Esophagus muscularis mucosa (tissue), 4 donors: ENCODE measurements around the gene ZSCAN5A. TPM values are rescaled to one million over a fixed set of nuclear protein-coding genes. Genes with fewer than 3 reads are reported as not detected.

ENCODE experiments used
- DNase-seq: peaks from one replicate; pipeline ENCODE4 v3.0.0-alpha.2; 2017; ENCODE audit errors: extremely low spot score
- H3K27ac ChIP-seq, 4 donors: fragments of 200-600 bp; sonication (generic); replicated peaks in 1 of 4; 1 replicate in 3 of 4; 2 replicates in 1 of 4; pipeline ENCODE4 v1.5.1; 2016 to 2019; ENCODE audit warnings: mild to moderate bottlenecking in 1 of 4
- H3K27me3 ChIP-seq, 4 donors: fragments of 200-600 bp; sonication (generic); one replicate each; pipeline versions ENCODE4 v1.5.1 to v1.6.0; 2016 to 2019
- H3K36me3 ChIP-seq, 4 donors: fragments of 200-600 bp; sonication (generic); one replicate each; pipeline ENCODE4 v1.5.1; 2016 to 2019
- H3K4me1 ChIP-seq, 4 donors: fragments of 200-600 bp; sonication (generic); one replicate each; pipeline ENCODE4 v1.5.1; 2016 to 2019
- H3K4me3 ChIP-seq, 4 donors: fragments of 200-600 bp; sonication (generic); 1 replicate in 2 of 4; 2 replicates in 2 of 4; pipeline ENCODE4 v1.5.1; 2016 to 2019; ENCODE audit warnings: mild to moderate bottlenecking in 4 of 4, moderate library complexity in 1 of 4
- H3K9me3 ChIP-seq, 4 donors: fragments of 200-600 bp; sonication (generic); 1 replicate in 3 of 4; 2 replicates in 1 of 4; pipeline ENCODE4 v1.5.1; 2016 to 2019
- EP300 ChIP-seq: sonication (generic); formaldehyde crosslinking; IDR thresholded peaks from one replicate; pipeline ENCODE4 v1.6.1; 2017; ENCODE audit warnings: antibody characterized with exemption
- POLR2A ChIP-seq: fragments of 450-650 bp; IDR thresholded peaks from one replicate; pipeline ENCODE4 v1.6.1; 2017; ENCODE audit warnings: antibody characterized with exemption, moderate library complexity, mild to moderate bottlenecking, low read depth
- POLR2AphosphoS5 ChIP-seq, 2 donors: sonication (generic); formaldehyde crosslinking; IDR thresholded peaks; one replicate each; pipeline ENCODE4 v1.6.1; 2017; ENCODE audit warnings: antibody characterized with exemption in 2 of 2
- WGBS: methylation state at CpG from one replicate; pipeline ENCODE4 v1.1.5; 2018; 5-methylcytosine and 5-hydroxymethylcytosine counted together
- intact Hi-C: fragments of 100-400 bp; cut with DNase I; formaldehyde crosslinking; loops from one replicate; pipeline ENCODE4 v1.15.1; 2023
- total RNA-seq, 4 donors: library from RNA; depleted of rRNA; stranded (reverse); fragments of >200 nt; gene quantifications; one replicate each; pipeline versions ENCODE4 v1.1.0 to v1.2.1, GENCODE V29; 2016
- TF ChIP-seq, protein P1 (sequence below), 3 experiments: fragments of 200-600 bp in 2 of 3; fragments of 450-650 bp in 1 of 3; sonication (generic) in 2 of 3; IDR thresholded peaks; one replicate each; pipeline ENCODE4 v1.5.1; 2017 to 2019; ENCODE audit warnings: antibody characterized with exemption in 3 of 3, mild to moderate bottlenecking in 2 of 3, moderate library complexity in 1 of 3

ZSCAN5A gene
- total RNA-seq, 4 donors from 2014 or later: 3.7 to 9.9 (median 6.7) TPM

DNA sequence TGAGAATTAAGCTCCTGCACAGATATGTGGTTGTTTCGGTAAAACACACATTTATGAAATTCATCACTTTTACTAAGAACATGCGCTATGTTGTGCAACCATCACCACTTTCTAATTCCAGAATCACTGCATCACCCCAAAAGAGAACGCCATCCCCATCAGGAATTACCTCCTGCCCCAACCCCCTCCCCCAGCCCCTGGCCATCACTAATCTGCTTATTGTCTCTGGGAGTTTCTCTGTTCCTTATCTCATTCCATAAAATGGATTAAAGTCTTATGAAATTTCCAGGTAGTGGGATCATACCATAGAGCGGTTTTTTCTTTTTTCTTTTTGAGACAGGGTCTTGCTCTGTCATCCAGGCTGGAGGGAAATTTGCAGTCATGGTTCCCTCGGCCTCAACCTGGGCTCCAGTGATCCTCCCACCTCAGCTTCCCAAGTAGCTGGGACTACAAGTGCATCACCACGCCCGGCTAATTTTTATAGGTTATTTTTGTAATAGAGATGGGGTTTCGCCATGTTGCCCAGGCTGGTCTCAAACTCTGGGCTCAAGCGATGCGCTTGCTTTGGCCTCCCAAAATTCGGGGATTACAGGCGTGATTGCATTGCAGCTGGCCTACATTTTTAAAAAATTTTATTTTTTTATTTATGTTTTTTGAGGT lies 120.5 kb downstream of the ZSCAN5A start:
- TF ChIP-seq POLR2AphosphoS5 (IDR thresholded peaks at IDR 0.05) (no peak), POLR2A (no peak), EP300 (no peak)
- TF ChIP-seq, protein P1, sequence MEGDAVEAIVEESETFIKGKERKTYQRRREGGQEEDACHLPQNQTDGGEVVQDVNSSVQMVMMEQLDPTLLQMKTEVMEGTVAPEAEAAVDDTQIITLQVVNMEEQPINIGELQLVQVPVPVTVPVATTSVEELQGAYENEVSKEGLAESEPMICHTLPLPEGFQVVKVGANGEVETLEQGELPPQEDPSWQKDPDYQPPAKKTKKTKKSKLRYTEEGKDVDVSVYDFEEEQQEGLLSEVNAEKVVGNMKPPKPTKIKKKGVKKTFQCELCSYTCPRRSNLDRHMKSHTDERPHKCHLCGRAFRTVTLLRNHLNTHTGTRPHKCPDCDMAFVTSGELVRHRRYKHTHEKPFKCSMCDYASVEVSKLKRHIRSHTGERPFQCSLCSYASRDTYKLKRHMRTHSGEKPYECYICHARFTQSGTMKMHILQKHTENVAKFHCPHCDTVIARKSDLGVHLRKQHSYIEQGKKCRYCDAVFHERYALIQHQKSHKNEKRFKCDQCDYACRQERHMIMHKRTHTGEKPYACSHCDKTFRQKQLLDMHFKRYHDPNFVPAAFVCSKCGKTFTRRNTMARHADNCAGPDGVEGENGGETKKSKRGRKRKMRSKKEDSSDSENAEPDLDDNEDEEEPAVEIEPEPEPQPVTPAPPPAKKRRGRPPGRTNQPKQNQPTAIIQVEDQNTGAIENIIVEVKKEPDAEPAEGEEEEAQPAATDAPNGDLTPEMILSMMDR (IDR thresholded peaks at IDR 0.05): no peak
- no peaks in the 10 kb centered on the region for H3K36me3 ChIP-seq
- H3K4me3 ChIP-seq: no peak overlapping the region
- H3K27ac ChIP-seq: no peak overlapping the region
- no peaks in the 10 kb centered on the region for H3K9me3 ChIP-seq
- intact Hi-C loops: no loop called here
- 86% methylated on average over 12 of the region's 12 CpGs for WGBS
- no peak for DNase-seq
- H3K27me3 ChIP-seq: peaks cover 0 to 9% (median 0%) of the 10 kb centered on the region in 4 donors
- no peaks in the 10 kb centered on the region for H3K4me1 ChIP-seq

DNA sequence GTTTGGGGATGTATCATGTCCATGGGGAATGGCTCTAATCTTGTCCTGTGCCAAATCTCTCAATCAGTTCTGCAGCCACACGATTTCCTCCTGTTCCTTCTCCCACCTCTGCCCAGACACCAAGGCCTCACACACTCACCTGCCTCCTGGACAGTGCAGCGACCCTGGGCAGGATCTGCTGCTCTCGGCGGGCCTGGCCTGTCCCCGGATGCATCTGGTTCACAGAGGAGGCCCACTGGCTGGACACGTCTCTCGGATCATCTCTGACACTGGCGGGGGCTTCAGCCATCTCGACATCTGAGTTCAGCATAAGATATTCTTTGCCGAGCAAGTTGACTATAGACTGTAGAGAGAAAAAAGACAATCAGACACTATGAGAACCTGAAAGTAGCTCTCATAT lies 122.9 kb downstream of the ZSCAN5A start:
- intact Hi-C loops: no loop called here
- 75% methylated on average over 10 of the region's 10 CpGs for WGBS

GRCh38 chr19:56191115-56191514 lies 123.5 kb downstream of the ZSCAN5A start:
- intact Hi-C loops: no loop called here
- no peaks in the 10 kb centered on the region for H3K36me3 ChIP-seq
- no peak for DNase-seq
- H3K4me1 ChIP-seq: no peaks in the 10 kb centered on the region
- 67% methylated on average over 7 of the region's 7 CpGs for WGBS
- peaks cover 0 to 20% (median 0%) of the 10 kb centered on the region in 4 donors for H3K27me3 ChIP-seq
- no peak overlapping the region for H3K4me3 ChIP-seq
- no peak overlapping the region for H3K27ac ChIP-seq
- TF ChIP-seq, protein P1 (IDR thresholded peaks at IDR 0.05): no peak
- H3K9me3 ChIP-seq: no peaks in the 10 kb centered on the region

More for the DNA sequence above, 122.9 kb downstream of the ZSCAN5A start:
- DNase-seq: no peak
- Histone ChIP-seq H3K36me3 (no peaks in the 10 kb centered on the region), H3K27me3 (peaks cover 0 to 14% (median 0%) of the 10 kb centered on the region in 4 donors), H3K4me1 (no peaks in the 10 kb centered on the region), H3K27ac (no peak overlapping the region), H3K4me3 (no peak overlapping the region), H3K9me3 (no peaks in the 10 kb centered on the region)
- no peak for TF ChIP-seq EP300
- TF ChIP-seq, protein P1 (IDR thresholded peaks at IDR 0.05): no peak
- TF ChIP-seq POLR2A: no peak
- no peak for TF ChIP-seq POLR2AphosphoS5 (IDR thresholded peaks at IDR 0.05)

DNA sequence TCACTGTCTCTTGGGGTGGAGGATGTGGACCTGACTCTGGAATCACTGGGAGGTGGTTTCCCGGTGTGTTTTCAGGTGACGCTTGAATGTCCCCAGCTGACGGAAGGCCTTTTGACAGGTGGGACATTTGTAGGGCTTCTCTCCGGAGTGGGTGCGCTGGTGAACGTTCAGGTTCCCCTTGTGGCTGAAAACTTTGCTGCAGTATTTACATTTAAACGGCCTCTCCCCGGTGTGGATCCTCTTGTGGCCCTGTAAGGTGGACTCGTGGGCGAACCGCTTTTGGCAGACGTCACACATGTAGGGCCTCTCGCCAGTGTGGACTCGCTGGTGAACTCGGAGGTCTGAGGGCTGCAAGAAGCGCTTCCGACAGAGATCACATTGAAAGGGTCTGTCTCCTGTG lies 124.9 kb downstream of the ZSCAN5A start:
- intact Hi-C loops: no loop called here
- 61% methylated on average over 12 of the region's 17 CpGs for WGBS
- peaks cover 0 to 30% (median 0%) of the 10 kb centered on the region in 4 donors for H3K27me3 ChIP-seq

More for the DNA sequence above, 124.9 kb downstream of the ZSCAN5A start:
- Histone ChIP-seq H3K4me3 (no peak overlapping the region), H3K4me1 (no peaks in the 10 kb centered on the region), H3K27ac (no peak overlapping the region), H3K36me3 (no peaks in the 10 kb centered on the region), H3K9me3 (no peaks in the 10 kb centered on the region)
- TF ChIP-seq POLR2A (no peak), EP300 (no peak), POLR2AphosphoS5 (IDR thresholded peaks at IDR 0.05) (no peak)
- TF ChIP-seq, protein P1 (IDR thresholded peaks at IDR 0.05): no peak
- no peak for DNase-seq
